Measurements from ENCODE around the gene SIAH2.

- TF ChIP-seq CTCF (IDR thresholded peaks at IDR 0.05) (no peak), IRF3 (IDR thresholded peaks at IDR 0.05; ENCODE audit: low read depth, low read length) (no peak), EZH2phosphoT487 (IDR thresholded peaks at IDR 0.05; ENCODE audit: borderline replicate concordance, low read depth) (no peak)
Measured at GRCh38 chr3:150757364-150757763, 5.6 kb downstream of the SIAH2 start.
